HG02852 (cell line): ENCODE measurements around the gene SMIM43.
A peak's percentile ranks its signal among the peaks of the same experiment; 100 is the strongest.

ENCODE experiments used
- ATAC-seq: cut with Tn5 transposase; IDR thresholded peaks from one replicate; pipeline ENCODE4 v1.9.1; 2021; ENCODE audit warnings: mild to moderate bottlenecking, moderate library complexity; ENCODE audit not compliant: unreplicated experiment

The SMIM43 gene

DNA sequence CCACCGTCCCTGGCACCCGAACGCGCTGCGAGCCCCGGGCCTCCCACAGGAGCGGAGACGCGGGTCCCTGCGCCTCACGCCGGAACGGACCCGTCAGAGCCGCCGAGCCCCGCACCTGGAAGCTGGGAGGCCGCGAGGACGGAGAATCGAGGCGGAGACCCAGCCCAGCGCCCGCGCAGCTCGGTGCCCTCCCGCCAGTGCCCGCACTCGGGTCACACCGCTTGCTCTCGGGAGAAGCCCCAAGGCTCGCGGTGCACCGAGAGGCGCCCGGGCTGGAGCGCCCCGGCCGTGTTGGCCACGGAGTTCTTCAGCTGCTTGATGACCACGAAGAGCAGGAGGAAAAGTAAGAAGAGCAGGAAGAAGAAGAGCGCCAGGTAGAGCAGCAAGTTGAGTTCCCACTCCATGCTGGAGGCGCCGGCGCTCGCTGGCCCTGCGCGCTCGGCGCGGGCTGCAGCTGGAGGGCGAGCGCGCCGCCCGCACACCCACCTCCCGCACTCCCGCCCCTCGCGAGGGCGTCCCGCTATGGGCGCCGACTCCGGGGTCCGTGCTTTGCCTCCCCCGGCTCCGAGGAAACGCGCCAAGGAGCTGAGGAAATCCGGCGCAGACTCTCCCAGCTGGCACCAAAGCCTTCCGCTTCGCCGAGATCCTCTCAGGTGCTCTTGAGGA, at the start of gene SMIM43:
Gene SMIM43 (minus strand): TSS at position 463 of the 666 bp plus-strand sequence. CDS start 59 bp downstream, at position 404.
- ATAC-seq: no peak

DNA sequence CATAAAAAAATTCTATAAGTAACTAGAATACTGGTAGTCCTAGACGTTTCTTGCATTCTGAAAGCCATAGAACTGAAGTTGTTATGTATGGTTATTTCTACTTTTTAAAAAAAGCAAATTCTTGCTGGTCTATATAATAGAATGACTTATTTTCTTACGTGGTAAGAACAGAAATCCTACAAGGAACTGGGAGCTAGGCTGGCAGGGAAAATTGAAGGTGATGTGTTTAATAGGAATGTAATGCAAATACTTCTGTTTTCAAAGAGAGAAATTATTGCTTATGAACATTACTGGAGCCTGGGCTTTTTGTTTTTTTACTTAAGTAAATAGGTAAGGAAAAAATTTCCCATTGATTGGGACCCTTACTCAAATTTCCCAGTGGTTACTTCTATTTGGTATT, 49.8 kb upstream of the SMIM43 start:
- ATAC-seq: no peak

DNA sequence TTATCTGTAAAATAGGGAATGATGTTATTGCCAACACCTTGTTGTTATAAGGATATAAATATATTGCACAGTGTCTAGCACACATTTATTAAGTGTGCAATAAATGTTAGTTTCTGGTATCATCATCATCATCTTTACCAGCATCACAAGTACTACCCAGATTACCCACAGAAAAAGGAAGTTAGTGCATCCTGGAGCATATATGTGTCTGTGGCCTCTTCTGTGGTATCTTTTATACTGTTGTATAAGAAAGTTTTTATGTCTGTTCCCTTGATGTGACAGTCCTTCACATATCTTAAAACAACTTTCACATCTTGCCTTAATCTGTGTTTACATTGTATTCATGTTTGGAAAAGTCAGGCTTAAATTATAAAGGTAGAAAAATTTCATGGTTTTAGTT, 46.2 kb upstream of the SMIM43 start:
- ATAC-seq: no peak

DNA sequence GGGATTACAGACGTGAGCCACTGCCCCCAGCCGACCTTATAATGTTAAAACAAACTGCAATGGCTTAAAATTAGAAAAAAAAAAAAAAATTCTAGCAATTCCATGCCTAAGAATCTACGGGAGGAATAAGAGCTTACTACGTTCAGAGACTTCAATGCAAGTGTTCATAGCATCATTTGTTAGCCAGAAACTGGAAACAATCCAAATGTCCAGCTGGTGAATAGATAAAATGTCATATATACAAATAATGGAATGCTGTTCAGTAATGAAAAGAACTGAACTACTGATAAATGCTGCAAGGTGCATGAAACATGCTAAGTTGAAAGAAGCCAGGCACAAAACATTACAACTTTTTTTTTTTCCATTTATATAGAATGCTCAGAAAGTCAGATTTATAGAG, 41.4 kb upstream of the SMIM43 start:
- ATAC-seq: no peak

DNA sequence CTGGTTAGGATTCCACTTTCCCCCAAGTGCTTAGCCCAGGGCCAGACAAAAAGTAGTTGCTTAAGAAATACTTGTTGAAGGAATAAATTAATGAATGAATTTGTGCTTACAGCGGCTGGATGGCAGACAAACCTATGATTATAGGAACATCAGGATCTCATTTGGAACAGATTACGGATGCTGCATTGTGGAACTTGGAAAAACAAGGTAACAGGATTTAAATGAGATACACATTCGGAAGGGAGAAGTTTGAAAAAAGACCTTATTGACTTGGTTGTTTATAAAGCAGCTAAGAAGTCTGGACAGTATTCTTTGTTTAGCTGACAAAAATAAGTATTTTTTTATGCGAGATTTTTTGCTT, 36.7 kb upstream of the SMIM43 start:
- no peak for ATAC-seq

DNA sequence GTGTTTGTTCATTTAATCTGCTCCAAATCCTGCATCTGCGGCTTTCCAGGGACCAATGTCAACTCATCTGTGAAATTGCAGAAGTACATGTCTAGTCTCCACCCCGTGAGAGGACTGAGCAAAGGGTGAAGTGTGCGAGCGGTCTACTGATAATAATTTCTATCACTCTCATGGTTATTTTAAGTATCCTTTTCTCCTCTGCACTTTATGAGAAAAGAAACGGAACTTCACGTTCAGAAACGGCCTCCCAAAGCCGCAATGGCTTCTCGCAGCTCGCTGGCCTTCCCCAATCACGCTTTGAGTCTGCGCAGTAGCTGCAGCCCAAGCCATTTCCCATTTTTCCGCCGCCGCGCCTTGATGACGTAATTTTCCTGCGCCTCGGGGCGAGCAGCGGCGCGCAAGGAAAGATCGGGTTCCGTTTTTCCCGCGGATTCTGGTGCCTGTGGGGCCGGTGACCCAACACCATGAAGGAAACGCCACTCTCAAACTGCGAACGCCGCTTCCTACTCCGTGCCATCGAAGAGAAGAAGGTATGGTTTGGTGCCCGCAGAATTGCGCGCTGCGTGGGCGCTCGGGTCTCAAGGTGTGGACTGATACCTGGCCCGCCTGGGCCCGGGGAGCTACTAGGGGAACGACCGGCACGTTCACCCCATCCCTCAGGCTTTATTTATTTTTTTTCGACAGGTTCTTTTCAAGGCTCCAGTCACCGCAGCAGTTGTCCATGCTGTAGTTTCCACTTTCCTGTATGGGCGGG, 36.2 kb upstream of the SMIM43 start, which contains the start of gene EXOSC9:
Gene EXOSC9 (plus strand): TSS at position 363 of the 754 bp plus-strand sequence. CDS start 102 bp downstream, at position 465.
- peak; percentile 88 for ATAC-seq

DNA sequence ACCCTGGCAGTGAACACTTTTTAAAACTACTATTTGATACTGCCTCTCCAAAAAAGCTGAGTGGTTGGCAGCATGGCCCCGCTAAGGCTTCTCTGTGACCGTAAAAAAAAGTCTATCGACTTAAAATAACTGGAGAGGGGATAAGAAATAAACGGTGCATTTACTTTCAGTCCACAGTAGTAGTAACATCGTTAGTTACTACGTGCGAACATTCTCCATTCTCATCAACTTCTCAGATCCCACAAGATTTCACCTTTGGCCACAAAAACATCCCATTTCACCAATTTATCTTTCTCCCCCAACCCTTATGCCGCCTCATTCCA, 35.6 kb upstream of the SMIM43 start:
- peak; percentile 33 for ATAC-seq

DNA sequence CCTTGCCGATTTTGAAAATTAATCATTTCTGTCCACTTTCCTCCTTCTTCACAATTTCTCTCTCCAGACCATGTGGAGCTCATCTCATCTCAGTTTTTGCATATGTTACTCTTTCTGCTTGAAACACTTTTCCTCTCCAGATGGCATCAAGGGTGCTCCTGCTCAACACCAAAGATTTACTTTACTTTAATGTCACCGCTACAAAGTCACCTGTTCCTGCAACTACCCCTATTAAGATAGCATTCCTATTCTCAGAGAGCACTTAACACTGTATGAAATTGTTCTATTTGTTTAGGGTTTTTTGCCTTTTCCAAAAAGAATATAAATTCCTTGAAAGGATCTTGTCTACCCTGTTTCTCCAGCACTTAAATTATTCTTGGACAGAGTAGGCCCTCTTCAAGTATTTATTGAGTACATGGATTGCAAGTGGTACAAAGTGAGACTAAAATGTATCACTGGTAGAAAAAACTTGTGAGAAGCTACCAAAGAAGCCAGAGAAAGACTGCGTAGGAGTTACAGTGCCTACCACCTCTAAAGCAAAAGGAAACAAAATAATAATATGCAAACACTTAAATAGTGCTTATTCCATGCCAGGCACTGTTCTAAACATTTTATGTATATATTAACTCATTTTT, 35.0 kb upstream of the SMIM43 start:
- ATAC-seq: no peak

DNA sequence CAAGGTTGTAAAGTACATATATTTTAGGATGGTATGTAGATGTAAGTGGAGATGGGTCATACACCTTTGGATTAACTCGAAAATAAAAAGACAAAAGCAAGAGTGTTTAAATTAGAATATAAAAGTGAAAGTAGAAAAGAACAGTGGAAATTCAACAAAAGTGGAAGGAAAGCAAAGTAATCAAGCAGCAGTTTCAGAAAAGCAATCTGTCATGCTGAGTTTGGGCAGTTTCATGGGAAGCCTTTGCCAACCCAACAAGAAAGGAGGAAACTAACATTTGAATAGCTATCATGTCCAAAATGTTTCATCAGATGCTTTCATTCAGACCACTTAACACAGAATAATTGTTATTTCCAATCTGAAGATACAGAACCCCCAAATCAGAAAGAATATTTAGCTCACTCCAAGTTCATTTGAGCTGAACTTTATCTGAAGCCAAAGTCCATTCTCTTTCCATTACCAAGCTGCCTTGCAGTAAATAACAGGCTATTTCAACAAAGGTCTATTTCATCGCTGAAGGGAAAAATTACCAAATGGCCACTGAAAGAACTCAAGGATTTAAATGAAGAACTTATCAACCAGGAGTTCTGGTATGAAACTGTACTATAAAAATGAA, 34.4 kb upstream of the SMIM43 start:
- ATAC-seq: no peak

DNA sequence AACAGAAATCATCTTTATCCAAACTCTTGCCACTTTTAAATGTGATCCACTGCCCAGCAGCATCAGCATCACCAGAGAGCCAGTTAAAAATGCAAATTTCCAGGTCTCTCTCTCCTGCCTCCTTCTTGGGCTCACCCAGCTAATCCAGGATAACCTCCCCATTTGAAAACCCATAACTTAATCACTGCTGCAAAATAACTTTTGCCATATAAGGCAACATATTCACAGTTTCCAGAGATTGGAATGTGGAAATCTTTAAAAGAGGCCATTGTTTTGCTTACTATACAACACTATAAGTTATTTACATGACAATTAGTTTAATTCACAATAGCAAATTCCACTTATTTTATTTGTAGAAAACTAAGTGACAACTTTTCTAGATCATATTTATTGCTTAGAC, 31.3 kb upstream of the SMIM43 start:
- ATAC-seq: no peak

DNA sequence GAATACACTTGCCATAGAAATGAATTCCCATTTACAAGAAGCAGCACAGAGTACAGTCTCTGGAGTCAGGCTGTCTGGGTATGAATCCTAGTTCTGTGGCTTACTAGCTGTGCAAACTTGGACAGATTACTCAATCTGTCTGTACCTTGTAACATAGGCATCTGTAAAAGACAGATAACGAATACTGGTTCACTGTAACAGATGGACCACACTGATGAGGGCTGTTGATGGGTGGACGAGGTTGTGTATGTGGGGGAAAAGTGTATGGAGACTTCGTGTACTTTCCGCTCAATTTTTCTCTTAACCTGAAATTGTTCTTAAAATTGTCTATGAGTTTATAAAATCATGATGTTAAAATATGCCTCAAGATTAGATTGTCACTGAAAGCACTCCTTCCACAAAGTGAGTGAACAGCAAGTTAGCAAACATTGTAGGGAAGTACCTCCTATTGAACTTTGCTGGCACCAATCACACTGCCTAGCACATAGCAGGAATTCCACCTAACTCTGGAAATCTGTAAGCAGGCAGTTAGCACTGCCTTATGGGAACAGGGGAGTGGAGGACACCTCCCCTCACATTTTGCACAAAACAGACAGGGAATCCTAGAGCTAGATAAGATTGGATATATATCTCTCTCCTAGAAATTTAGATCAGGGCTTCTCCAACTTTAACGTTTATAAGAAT, 29.7 kb upstream of the SMIM43 start:
- no peak for ATAC-seq

DNA sequence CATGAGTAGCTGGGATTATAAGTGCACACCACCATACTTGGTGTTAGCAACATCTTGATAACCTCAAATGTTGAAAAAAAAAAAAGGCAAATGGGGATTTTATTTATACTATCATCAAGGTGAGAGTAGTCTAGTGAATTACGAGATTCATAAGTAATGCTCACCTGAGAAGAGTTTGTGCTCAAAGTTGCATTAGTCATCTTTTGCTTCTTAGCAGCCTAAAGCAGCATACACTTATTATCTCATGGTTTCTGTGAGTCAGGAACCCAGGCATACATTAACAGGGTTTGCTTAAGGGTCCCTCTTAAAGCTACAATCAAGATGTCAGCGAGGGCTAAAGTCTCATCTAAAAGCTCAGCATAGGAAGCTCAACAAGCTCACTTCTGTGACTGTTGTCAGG, 28.0 kb upstream of the SMIM43 start:
- no peak for ATAC-seq

DNA sequence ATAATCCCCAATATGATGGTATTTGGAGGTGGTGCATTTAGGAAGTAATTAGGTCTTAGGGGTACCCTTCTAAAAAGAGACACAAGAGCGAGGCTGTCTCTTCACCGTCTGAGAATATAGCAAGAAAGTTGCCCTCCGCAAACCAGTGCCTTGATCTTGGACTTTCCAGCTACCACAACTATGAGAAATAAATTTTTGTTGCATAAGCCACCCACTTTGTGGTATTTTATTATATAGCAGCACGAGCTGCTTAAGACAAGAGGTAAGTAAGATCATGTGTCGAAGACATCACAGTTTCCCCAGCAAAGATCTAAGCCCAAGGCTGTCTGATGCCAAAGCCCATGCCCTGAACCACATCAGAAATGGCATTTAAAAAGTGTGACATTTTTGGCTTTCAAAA, 26.5 kb upstream of the SMIM43 start:
- no peak for ATAC-seq

DNA sequence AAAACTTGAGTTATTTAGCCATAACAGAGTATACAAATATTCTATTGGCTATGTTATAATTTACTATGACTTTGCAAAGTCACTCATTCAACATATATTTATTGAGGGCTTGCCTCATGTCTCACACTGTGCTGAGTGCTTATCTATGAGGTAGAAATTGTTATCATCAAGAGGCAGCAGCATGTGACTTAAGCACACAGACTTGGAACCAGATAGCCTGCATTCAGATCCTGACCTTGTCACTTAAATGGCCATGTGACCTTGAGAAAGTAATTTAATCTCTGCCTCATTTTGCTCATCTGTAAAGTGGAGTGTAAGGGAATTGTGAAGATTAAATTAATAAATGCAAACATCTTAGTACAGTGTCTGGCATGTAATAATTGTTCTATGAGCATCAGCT, 26.0 kb upstream of the SMIM43 start:
- no peak for ATAC-seq

DNA sequence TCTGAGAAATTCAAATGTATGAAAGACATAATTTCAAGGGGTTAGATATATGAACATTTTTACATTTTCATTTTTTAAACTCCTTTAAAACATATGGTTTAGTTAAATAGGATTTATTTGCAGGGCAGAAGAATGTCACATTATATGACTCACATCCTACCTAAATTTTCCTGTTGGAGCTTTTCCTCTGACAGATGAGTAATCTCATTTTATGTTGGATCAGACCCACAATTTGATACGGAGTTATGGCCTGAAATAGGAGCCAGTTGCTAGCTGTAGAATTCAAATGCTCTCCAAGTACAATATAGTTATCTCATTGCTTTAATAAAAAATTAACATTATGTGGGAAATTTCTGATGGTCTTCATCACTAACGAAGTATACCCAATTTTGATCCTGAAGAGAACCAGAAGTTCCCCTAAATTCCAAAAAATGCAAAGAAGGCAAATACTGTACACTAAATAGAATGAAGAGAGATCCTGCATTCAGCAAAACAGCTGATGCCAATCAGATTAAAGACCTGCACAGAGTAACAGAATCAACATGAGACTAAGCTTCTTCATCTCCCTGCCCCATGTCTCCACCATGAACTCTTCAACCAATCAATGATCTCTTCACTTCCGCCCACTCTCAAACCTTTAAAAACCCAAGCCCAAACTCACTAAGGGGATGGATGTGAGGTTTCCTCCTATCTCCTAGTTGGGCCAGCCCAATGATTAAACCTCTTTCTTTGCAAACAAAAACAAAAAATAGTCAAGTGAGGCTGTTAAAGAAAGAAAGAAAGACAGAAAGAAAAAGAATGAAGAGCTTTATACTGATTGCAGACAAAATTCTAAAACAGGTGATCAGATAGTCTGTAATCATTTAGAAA, 25.2 kb upstream of the SMIM43 start:
- no peak for ATAC-seq

DNA sequence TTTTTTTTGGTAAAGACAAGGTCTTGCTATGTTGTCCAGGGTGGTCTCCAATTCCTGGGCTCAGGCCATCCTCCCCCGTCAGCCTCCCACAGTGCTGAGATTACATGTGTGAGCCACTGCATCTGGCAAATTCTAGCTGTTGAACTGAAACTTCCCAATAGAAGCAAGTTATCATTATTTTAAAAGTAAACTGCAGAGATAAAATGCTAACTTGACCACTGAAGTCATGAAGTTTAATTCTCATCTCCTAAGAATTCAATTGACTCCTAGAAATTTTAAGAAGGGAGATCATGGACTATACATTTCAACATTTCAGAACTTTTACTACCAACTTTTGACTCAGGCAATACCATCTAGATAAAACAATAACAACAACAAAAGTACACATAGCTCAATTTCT, 24.5 kb upstream of the SMIM43 start:
- ATAC-seq: no peak

DNA sequence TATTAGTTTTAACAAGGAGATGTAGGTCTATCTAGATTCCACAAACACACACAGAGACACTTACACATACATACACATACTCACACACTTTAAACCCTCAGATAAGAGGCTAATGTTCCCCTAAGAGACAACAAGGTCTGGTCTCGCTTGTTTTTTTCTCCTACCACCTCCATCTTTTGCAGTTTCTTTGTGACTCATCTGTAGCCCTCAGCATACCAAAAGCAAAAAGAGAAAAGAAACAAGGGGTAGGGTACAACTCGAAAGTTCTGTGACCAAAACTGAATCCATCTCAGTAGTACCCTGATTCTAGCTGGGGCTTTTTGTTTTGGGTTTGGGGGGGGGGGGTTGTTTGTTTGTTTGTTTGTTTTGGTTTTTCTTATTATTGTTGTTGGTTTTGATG, 23.9 kb upstream of the SMIM43 start:
- ATAC-seq: peak; percentile 95

DNA sequence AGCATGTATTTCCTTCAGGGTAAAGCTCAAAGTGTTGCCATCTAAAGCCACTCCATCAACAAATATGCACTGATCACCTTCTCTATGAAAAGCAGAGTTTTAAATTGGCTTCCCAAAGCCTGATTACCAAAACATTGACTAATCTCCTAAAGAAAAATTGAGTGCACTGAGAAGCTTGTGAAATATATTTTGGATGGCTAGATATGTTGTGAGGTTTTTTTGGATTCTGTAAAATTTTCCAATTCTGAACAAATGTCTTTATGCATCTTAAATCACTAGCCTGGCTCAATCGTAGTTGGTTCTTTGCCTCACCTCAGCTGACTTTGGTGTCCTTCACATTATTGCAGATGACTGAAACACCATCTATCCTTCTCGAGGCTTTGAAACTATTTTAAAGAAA, 21.3 kb upstream of the SMIM43 start:
- ATAC-seq: no peak

DNA sequence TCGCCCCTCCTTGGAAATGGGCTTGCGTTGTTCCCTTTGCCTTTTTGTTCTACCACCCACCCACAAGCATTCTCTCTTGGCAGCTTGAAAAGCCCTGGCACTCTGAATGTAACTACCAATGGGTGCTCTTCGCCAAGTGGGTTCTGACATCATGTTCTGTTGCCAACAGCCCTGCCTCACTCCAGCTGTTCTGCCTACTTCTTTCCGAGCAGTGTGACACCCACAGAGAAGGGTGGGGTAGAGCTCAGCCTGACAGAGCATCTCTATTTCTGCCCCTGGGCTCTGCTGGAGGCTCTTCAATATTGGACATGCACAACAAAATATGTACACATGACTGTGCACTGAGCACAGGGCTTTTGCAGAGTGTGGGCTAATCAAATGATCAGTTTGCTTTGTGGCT, 20.5 kb upstream of the SMIM43 start:
- ATAC-seq: no peak

DNA sequence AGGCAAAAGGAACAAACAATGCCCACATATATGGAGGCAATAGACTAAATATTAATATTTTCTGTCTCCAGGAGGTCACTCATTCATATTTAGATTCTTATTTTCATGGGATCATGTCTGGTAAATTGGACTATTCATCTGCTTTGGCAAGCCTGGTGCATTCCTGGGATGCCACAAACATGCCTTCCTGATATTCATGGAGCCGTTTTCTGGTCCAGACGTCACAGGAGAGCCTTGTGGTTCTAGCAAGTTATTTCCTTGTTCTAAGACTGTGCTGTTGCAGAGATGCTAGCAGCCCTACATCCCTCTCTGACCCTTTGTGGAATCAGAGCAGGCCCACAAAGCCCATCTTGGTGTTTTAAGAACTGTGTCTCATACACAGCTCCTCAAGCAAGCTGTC, 20.0 kb upstream of the SMIM43 start:
- ATAC-seq: no peak
